Measurements from ENCODE around the gene PRIMA1.

Gene PRIMA1

GRCh38 chr14:93728651-93729016, 59.7 kb downstream of the PRIMA1 start:
- no peak for DNase-seq

- no peak for DNase-seq
These were observed 60.2 kb downstream of the PRIMA1 start for GRCh38 chr14:93727917-93728650.

GRCh38 chr14:93727039-93727740, 61.1 kb downstream of the PRIMA1 start:
- no peak for DNase-seq

GRCh38 chr14:93725993-93726392, 62.3 kb downstream of the PRIMA1 start:
- no peak for DNase-seq

- no peak for DNase-seq
These were observed 63.2 kb downstream of the PRIMA1 start for GRCh38 chr14:93725002-93725582.

GRCh38 chr14:93723001-93723400, 65.3 kb downstream of the PRIMA1 start:
- DNase-seq, result no peak

- no peak for DNase-seq
These were observed 67.3 kb downstream of the PRIMA1 start for GRCh38 chr14:93720981-93721483.

GRCh38 chr14:93720076-93720815, 68.0 kb downstream of the PRIMA1 start:
- no peak for DNase-seq

GRCh38 chr14:93719256-93719655, 69.0 kb downstream of the PRIMA1 start:
- DNase-seq, result no peak

GRCh38 chr14:93717668-93718320, 70.5 kb downstream of the PRIMA1 start:
- DNase-seq, result no peak

- no peak for DNase-seq
These were observed 71.3 kb downstream of the PRIMA1 start for GRCh38 chr14:93716746-93717667.

GRCh38 chr14:93716002-93716745, 72.1 kb downstream of the PRIMA1 start:
- DNase-seq, result no peak

- no peak for DNase-seq
These were observed 72.9 kb downstream of the PRIMA1 start for GRCh38 chr14:93715279-93715927.

- no peak for DNase-seq
These were observed 73.7 kb downstream of the PRIMA1 start for GRCh38 chr14:93714605-93715004.

GRCh38 chr14:93713726-93714405, 74.4 kb downstream of the PRIMA1 start:
- no peak for DNase-seq

- peak; percentile 93 for DNase-seq
These were observed 75.2 kb downstream of the PRIMA1 start for GRCh38 chr14:93712838-93713724.

GRCh38 chr14:93712079-93712837, 76.0 kb downstream of the PRIMA1 start:
- DNase-seq, result peak; percentile 69

GRCh38 chr14:93709249-93709648, 79.0 kb downstream of the PRIMA1 start:
- no peak for DNase-seq

All from NCI-H1694 treated with DMSO at 0.1 percent for 48 hours (cell line).